HG03064 (cell line): ENCODE results near the gene FERMT1.
"Not testable (repeated sequence)": the region's sequence is repeated elsewhere in the genome, so short reads cannot be mapped to it uniquely, and the experiment has no call there.

Experiments used
- ATAC-seq: cut with Tn5 transposase; IDR thresholded peaks from one replicate; pipeline ENCODE4 v1.9.1; 2021; ENCODE audit warnings: low read depth; ENCODE audit not compliant: unreplicated experiment

FERMT1 gene

DNA sequence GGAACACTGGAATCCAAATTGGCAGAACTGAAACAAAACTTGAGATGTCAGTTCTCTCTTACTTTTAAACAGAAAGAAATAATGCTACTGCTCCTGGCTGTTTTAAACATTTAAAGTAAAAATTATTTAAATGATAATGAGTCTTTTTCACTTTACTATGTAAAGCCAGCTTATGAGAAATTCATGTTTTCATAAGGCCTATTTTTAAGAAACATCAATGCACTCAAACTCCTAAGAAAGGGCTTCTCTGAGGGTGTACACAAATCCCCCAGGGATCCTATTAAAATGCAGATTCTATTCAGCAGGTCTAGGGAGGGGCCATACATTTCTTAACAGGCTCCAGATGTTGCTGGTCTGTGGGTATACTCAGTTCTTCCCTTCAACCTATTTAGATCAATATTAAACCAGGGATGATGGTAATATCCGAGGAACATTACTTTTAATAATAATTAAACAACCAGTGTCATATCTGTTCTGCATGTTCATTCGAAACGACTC lies 2.3 kb downstream of the FERMT1 start:
- no peak for ATAC-seq

DNA sequence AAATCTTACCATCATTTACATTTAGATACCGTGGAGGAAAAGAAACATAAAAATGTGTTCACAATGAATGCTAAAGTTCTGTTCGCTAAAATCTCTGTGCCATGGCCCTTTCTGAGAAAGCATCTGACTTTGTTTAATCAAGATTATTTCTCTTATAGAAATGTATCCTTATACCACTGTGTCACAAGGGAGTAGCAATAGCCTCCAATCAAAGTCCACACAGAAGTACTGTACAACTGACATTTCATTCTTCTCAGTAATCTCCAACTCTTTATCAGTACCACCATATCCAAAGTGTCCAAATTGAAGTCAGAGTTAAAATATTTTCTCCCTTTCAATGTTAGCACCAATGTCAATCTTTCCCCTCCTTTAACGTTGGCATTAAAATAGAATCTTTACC lies 6.1 kb downstream of the FERMT1 start:
- ATAC-seq = no peak

DNA sequence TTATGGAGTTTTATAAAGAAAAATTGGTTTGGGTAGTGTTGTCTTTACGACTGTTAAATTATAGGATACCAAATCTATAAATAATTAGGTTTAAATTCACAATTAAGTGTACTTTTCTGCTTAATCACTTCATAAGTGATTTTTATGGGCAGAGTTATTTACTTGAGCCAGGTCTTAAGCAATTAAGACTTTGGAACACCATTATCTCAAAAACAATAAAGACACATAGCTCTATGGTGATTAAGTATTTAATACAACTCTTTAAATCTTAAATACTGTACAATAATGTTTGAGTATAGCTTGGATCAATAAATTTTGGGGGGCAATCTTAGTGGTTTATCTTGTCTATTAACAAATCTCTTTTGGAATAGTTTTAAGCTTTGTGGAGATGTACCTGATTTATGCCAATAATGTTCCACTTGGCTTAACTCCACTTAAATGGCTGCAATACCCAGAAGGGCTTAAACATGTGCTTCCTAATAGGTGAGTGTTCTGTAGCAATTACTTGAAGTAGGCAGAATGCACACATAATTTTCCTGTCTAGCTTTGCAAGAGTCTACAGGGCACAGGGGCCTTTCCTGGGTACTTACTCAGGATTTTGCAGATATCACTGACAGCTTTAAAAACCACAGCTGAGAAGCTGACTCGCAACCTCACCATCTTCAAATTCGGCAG lies 7.5 kb downstream of the FERMT1 start:
- no peak for ATAC-seq

DNA sequence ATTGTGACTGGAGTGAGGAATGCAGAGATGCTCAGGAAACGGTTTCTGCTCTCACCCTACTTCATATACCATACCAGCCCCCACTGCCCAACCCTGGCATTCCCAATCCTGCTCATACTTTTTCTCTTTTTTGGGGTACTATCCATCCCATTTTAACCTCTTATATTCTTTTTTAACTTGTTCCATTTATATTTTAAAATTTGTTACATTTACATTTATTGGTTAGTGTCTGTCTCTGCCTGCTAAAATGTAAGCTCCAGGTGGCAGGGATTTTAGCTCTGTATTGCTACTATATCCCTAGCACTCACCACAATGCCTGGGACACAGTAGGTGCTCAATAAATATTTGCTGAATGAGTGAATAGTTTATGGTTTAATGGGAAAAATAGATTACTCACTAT lies 8.1 kb downstream of the FERMT1 start:
- ATAC-seq = no peak

DNA sequence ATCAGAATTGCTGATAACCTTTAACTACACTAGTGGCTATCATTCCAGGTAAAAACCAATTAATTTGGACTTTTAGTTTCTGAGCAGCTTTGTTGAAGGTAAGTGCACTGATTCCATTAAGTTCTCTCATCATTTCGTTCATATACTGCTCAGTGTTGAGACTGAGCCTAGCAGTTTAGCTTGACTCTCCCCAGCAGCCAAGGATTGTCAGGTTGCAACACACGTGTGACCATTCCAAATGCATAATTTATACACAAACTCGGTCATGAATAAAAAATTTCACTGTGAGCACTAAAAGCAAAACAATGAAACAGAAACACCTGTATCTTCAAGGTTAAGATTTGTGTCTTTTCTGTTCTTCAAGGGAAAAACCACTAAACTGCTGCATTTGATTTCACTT lies 8.9 kb downstream of the FERMT1 start:
- no peak for ATAC-seq

DNA sequence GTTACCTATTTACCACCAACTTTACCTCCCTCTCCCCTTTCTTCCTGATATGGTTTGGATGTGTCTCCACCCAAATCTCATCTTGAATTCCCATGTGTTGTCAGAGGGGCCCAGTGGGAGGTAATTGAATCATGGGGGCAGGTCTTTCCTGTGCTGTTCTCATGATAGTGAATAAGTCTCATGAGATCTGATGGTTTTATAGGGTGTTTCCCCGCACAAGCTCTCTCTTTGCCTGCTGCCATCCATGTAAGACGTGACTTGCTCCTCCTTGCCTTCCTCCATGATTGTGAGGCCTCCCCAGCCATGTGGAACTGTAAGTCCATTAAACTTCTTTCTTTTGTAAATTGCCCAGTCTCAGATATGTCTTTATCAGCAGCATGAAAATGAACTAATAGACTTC lies 9.9 kb downstream of the FERMT1 start:
- not testable (repeated sequence) for ATAC-seq

DNA sequence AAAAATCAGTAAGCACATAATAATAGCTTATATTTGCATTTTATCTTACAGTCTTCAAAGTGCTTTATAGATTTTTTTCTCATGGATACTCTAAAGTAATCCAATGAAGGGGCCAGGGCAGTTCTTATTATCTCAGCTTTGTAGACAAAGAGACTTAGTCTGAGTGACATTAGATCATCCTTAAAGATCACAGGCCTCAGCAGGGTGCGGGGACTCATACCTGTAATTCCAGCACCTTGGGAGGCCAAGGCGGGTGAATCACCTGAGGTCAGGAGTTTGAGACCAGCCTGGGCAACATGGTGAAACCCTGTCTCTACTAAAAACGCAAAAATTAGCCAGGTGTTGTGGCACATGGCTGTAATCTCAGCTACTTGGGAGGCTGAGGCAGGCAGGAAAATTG lies 14.5 kb downstream of the FERMT1 start:
- no peak for ATAC-seq

DNA sequence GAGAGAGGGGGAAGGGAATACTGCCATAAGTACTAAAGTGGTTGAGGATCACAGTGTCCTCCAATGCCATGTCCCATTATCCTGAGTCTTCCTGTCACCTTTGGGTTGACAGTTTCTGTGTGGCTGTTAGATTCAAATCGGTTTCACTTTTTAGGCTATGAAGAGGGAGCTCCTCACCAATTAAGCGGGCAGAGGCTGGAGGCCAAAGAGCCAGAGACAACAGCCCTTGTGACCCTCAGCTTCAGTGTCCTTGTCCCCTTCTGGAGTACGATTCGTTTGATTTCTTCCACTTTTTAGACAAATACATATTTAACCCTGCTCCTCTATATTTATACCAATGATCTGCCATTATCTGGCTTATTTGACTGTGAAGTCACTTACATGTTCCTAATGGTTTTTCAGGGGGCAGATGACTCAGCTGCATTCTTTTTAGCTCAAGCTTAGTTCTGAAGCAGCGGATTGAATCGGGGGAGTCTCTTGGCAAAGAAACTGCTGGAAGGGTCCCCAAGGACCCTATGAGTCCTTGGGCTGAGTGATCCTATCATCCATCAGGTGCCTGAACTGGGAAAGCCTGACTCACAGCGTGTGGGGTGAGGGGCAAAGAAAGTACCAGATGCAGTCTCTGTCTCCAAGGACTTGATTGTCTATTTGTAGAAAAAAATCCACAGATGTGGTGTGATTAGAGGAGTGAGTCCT lies 18.2 kb downstream of the FERMT1 start:
- no peak for ATAC-seq

DNA sequence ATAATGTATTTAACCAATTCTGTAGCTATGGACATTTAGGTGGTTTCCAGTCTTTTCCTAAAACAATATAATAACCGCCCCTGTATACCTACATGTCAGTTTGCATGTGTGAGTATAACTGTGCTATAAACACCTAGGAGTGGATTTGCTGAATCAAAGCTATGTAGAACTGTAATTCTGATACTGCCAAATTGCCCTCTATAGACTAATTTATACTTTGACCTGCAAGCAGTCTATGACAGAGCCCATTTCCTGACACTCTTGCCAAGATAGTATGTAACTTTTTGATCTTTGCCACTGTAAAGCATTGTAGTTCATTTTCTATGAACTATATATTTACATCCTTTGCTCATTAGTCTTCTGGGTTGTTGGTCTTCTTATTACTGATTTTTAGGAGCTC lies 19.5 kb downstream of the FERMT1 start:
- ATAC-seq = no peak

DNA sequence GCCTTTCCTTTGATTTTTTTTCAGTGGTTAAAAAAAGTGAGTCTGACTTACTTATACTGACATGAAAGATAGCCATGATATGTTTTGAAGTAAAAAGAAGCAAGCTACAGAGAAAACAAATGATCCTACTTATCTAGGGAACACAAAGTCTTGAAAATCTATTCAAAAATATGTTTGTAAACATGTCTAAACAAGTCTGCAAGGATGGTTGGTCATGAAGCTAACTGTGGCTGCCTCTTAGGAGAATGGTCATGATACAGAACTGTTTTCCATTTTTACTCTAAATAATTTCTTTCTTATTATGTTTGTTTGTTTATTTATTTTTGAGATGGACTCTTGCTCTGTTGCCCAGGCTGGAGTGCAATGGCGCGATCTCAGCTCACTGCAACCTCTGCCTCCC lies 21.5 kb downstream of the FERMT1 start:
- ATAC-seq = no peak

DNA sequence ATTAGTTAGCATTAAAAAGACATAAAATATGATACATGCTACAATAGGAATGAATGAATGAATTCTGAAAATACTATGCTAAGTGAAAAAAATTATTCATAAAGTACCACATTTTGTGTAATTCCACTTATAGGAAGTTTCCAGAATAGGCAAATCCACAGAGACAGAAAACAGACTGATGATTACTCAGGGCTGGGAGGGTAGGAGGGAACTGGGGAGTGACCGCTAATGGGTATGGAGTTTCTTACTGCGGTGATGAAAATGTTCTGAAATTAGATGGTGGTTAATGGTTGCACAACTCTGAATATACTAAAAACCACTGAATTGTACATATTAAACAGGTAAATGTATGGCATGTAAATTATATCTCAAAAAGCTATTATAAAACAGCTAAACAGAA lies 22.6 kb downstream of the FERMT1 start:
- no peak for ATAC-seq

DNA sequence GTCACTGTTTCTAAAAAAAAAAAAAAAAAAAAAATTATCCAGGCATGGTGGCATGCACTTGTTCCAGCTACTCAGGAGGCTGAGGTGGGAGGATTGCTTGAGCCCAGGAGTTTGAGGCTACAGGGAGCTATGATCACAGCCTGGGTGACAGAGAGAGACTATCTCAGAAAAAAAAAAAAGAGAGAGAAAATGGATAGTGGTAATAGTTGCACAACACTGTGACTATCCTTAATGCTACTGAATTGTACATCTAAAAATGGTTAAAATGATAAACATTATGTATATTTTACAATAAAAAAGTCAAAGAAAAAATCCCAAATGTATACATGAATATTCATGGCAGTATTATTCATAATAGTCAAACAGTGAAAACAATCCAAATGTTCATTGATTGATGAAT lies 23.0 kb downstream of the FERMT1 start:
- ATAC-seq = no peak

DNA sequence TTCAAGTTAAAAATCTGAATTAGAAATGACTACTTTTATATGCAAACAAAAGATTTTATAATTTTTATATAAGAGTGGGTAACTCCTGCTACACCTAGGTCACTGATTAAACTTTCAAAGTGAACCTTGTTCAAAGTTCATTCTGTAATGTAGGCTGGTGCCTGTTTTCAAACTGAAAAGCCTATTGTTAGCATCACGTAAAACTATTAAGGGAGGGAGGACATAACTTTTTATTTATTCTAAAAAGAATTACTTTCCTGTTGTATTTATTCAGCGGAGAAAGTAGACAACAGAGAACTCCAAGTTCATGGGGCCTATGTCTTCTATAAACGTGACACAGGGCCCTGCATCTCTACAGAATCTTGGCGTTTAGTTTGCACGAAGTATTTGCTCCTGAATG lies 27.4 kb downstream of the FERMT1 start:
- ATAC-seq = no peak

DNA sequence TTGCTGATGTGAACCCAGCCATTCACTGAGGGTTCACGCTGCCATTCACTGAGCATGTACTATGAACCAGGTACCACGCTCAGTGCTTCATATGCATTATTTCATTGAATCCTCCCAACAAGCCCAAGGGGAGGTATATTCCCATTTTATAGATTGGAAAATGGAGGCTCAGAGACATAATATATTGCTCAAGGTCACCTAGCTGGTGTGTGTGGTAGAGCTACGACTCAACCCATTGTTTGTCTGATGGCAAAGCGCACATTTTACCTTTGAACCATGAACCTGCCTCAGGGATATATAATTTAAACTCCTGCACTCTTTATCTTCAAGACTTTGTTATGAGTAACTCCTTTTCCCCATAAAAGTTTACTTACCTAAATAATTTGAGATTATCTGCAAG lies 28.3 kb downstream of the FERMT1 start:
- ATAC-seq = no peak

DNA sequence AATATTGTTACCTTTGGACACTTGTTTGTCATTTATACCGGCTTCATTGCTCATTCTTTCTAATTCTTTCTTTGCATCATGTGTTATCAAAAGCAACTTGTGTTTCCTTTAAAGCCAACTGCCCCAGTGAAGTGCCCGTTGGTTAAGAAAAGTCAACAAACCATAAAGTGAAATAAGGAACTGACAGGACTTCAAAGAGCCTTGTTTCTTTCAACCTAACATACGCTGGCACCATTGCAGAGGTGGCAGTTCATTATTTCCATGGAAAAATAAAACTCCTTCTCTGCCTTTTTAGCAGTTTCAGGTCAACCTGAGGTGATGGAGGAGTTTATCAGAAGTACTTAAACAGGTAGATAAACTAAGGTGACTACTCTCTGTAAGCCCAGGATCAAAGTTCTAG lies 28.8 kb downstream of the FERMT1 start:
- ATAC-seq = no peak

DNA sequence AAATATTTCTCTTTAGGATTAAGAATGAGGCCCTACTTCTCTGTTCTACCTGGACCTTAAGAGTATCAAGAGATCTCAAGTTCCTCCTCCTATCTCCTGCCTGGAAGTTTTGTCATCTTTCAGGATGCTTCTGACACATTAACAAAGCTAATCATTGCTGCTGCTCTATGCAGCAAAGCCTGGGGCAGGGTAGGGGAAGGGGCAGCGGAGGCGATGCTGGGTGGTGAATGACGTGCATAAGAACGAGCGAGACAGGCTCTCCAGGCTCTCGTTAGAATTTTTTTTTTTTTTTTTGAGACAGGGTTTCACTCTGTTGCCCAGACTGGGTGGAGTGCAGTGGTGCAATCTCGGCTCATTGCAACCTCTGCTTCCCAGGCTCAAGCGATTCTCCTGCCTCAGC lies 31.2 kb downstream of the FERMT1 start:
- ATAC-seq = no peak

DNA sequence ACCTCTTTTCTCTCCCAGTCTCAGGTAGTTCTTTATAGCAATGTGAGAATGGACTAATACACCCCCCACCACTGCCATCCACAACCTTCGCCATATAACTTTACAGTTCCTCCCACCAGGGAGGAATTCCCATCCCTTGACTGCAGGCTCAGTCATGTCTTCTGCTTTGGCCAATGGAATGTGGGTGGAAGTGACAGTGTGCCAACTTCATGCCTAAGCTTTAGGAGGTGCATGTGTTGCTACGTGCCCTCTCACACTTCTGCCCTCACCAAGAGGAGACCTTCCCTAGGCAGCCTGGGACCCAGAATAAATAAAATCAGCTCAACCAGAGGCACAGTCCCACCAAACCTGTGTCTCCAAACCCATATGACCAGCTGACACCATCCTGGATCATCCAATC lies 36.0 kb downstream of the FERMT1 start:
- no peak for ATAC-seq

DNA sequence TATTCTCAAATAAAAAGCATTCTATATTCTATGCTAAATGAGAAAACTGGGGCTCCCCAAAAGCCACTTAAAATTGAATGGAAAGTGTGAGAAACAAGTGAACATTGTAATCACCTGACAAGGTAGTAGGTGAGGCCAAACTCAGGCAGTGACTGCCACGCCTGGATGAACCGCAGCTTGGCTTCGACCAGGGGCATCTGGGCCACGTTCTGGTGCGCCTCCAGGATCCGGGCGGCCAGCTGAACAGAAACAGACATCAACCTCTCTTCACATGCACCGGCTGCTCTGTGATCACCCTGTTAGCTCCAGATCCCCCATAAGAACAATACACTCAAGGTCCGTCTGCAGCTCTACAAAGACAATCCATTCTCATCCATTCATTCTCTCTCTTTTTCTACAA lies 38.9 kb downstream of the FERMT1 start:
- no peak for ATAC-seq

DNA sequence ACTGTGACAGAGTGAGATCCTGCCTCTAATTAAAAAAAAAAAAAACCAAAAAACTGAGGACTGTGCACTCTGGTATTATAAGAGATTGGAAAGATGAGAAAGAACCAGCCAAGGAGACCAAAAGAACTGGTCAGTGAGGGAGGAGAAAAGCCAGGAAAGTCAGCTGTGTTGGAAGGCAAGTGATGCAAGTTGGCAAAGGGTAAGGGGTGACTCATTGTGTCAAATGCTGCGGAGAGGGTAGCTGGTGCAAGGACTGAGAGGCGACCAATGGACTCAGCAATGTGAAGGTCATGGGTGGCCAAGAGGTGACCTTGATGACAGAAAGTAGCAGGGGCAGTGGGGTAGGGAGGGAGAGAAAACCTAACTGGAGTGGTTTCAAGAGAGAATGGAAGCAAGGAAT lies 41.6 kb downstream of the FERMT1 start:
- no peak for ATAC-seq

DNA sequence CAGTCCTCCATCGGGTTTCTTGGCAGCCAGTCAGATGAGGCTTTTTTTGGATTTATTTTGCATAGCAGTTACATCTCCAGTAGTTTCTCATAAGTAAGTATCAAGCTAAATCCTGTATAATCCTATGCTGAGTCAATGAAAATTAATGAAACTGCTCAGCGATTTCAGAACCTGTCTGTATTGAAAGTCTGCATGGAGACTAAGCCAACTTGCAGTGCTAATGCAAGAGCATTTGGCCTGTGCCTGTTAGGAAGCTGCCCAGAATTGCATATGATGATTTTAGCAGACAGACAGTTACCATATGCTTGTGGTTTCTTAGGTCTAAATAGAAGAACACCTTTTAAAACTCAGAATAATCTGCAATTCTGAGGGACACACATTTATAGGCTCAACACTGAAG lies 43.8 kb downstream of the FERMT1 start:
- no peak for ATAC-seq

DNA sequence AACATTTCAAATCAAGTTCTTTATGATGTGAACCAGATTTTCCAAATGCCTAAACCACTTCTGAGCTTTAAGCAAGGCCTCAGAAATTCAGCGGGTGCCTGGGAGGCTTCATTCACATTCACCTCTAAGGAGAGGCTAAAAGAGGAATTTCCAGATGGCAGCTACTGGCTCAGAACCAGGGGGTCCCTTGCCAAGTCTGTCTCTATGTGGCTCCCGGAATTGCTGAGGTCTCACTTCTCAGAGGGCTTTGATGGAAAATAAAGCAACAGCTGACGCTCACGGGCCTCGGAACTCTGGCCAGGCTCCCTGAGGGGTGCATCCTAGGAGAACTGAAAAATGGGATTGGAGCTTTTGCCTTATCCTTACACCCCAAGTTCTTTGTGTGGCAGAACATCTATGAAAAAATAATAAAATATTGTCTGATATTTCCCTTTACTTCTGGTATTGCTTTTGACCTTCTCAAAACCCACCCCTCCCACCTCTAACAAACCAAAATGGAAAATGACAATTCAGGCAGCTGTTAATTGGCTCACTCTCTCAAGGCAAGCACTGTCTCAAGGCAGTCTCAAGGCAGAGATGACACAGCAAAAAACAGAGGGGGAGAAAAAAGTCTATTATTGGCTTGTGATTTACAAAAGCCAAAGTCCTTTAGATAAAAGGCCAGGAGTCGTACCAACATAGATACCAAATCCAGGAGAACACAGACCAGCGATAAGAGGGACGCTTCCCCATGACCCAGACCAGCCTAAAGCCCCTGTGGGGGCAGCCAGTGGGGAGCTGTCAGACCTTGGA lies 47.2 kb downstream of the FERMT1 start:
- no peak for ATAC-seq

DNA sequence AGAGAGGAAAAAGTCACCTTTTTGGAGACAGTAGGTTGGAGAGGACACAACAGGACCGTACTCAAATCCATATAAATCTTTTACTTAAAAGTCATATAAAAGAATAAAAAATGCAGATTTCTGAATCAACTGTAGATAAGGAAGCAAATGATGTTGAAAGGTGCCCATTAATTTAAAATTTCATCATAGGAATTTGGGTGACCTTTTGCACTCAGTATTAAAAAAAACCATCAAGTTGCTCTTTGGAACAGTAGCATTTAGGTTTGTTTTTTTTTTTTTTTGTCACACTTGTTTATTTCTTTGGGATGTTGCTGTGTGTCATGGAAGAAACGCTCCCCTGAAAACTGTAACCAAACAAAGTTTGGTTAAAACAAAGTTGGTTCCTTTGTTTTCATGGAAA lies 48.0 kb downstream of the FERMT1 start:
- ATAC-seq = no peak
